H1 (cell line): ENCODE data around the gene FGGY. TPM values are rescaled to one million over a fixed set of nuclear protein-coding genes. Genes with fewer than 3 reads are reported as not detected.

ENCODE experiments used
- CTCF ChIA-PET: fragments of 300-600 bp; sonication (Branson Sonifier 250); formaldehyde crosslinking; loops from one replicate; lab custom pipeline; 2021; ENCODE audit not compliant: partially characterized antibody; lab: Charles Lee
- POLR2A ChIA-PET: fragments of 300-600 bp; sonication (Branson Sonifier 250); formaldehyde crosslinking; loops from one replicate; lab custom pipeline; 2021; ENCODE audit warnings: inconsistent platforms; ENCODE audit not compliant: partially characterized antibody; lab: Charles Lee
- DNase-seq, 2 experiments: peaks; one replicate each; pipeline versions ENCODE4 v3.0.0 to v3.0.0-alpha.2; 2010 to 2022; ENCODE audit warnings: low spot score in 2 of 2, low read depth in 1 of 2, mixed read lengths in 1 of 2
- FAIRE-seq: peaks from 2 replicates; lab custom pipeline; 2011; peaks lifted over from hg19 to GRCh38; lab: Jason Lieb, UNC
- H2AFZ ChIP-seq: 2 replicates; pipeline ENCODE4 v1.8.1; 2012; ENCODE audit warnings: low read length, inconsistent platforms
- H2AK5ac ChIP-seq: 2 replicates; pipeline ENCODE4 v1.6.1; 2013; ENCODE audit warnings: low read depth, low read length
- H2BK120ac ChIP-seq: replicated peaks from 2 replicates; pipeline ENCODE3; 2013; ENCODE audit warnings: low read depth, low read length, inconsistent platforms
- H2BK12ac ChIP-seq: 2 replicates; pipeline ENCODE4 v1.6.1; 2013; ENCODE audit warnings: low read depth, low read length
- H2BK15ac ChIP-seq: 2 replicates; pipeline ENCODE4 v1.6.1; 2013; ENCODE audit warnings: low read length
- H2BK20ac ChIP-seq: 2 replicates; pipeline ENCODE4 v1.6.1; 2013; ENCODE audit warnings: low read length
- H2BK5ac ChIP-seq: 2 replicates; pipeline ENCODE4 v1.6.1; 2013; ENCODE audit warnings: low read depth, low read length
- H3K14ac ChIP-seq: 2 replicates; pipeline ENCODE4 v1.6.1; 2013; ENCODE audit warnings: inconsistent platforms; ENCODE audit not compliant: insufficient read length
- H3K18ac ChIP-seq: 2 replicates; pipeline ENCODE4 v1.6.1; 2013; ENCODE audit warnings: low read length; ENCODE audit errors: extremely low read depth
- H3K23ac ChIP-seq: 2 replicates; pipeline ENCODE4 v1.6.1; 2013; ENCODE audit warnings: inconsistent platforms; ENCODE audit not compliant: insufficient read length
- H3K23me2 ChIP-seq: 2 replicates; pipeline ENCODE4 v1.6.1; 2013; ENCODE audit warnings: low read depth, low read length
- H3K27ac ChIP-seq: 2 replicates; pipeline ENCODE4 v1.6.1; 2011; ENCODE audit warnings: low read depth, low read length, inconsistent platforms
- H3K27me3 ChIP-seq, 4 experiments: replicated peaks in 1 of 4; 1 replicate in 1 of 4; 2 replicates in 3 of 4; pipeline versions ENCODE4 v1.6.1 to v1.8.1; 2011 to 2013; ENCODE audit warnings: low read length in 3 of 4, mild to moderate bottlenecking in 3 of 4, inconsistent platforms in 2 of 4, mixed read lengths in 2 of 4, moderate library complexity in 1 of 4; ENCODE audit not compliant: control insufficient read depth in 3 of 4, insufficient read depth in 3 of 4; ENCODE audit errors: extremely low read depth in 1 of 4
- H3K36me3 ChIP-seq, 4 experiments: 2 replicates each; pipeline versions ENCODE4 v1.6.1 to v1.8.1; 2011 to 2013; ENCODE audit warnings: mild to moderate bottlenecking in 4 of 4, low read length in 3 of 4, moderate library complexity in 2 of 4, control low read depth in 1 of 4, inconsistent platforms in 1 of 4; ENCODE audit not compliant: insufficient read depth in 4 of 4, control insufficient read depth in 2 of 4
- H3K4ac ChIP-seq: replicated peaks from 2 replicates; pipeline ENCODE3; 2013; ENCODE audit warnings: low read length, low read depth, mixed read lengths, inconsistent platforms; ENCODE audit not compliant: insufficient read length
- H3K4me1 ChIP-seq, 4 experiments: replicated peaks in 1 of 4; 1 replicate in 1 of 4; 2 replicates in 3 of 4; pipeline versions ENCODE4 v1.6.1 to v1.8.1; 2011 to 2013; ENCODE audit warnings: low read length in 3 of 4, inconsistent platforms in 2 of 4, mixed read lengths in 1 of 4; ENCODE audit not compliant: insufficient read depth in 4 of 4, control insufficient read depth in 3 of 4
- H3K4me2 ChIP-seq, 2 experiments: 2 replicates each; pipeline versions ENCODE4 v1.6.1 to v1.8.1; 2011 to 2013; ENCODE audit warnings: low read depth in 2 of 2, low read length in 2 of 2, control low read depth in 1 of 2, inconsistent platforms in 1 of 2, mild to moderate bottlenecking in 1 of 2; ENCODE audit not compliant: insufficient read depth in 1 of 2
- H3K4me3 ChIP-seq, 4 experiments: fragments of 200-600, 300-600 bp in 1 of 4; sonication (generic), shearing (Covaris generic), sonication (Bioruptor Twin) in 1 of 4; 2 replicates each; pipeline versions ENCODE4 v1.5.1 to v1.8.1; 2011 to 2016; ENCODE audit warnings: low read length in 4 of 4, low read depth in 3 of 4, control low read depth in 2 of 4, inconsistent platforms in 2 of 4, mild to moderate bottlenecking in 2 of 4, mixed read lengths in 1 of 4, moderate library complexity in 1 of 4; ENCODE audit not compliant: insufficient read depth in 2 of 4; ENCODE audit errors: extremely low read depth in 1 of 4
- H3K56ac ChIP-seq: replicated peaks from 2 replicates; pipeline ENCODE3; 2013; ENCODE audit warnings: low read depth, mild to moderate bottlenecking, mixed read lengths, low read length, inconsistent platforms; ENCODE audit not compliant: insufficient read length
- H3K79me1 ChIP-seq: 2 replicates; pipeline ENCODE4 v1.6.1; 2013; ENCODE audit warnings: low read depth, low read length, control low read depth
- H3K79me2 ChIP-seq, 2 experiments: 2 replicates each; pipeline versions ENCODE4 v1.6.1 to v1.8.1; 2012 to 2013; ENCODE audit warnings: low read length in 2 of 2, mild to moderate bottlenecking in 2 of 2, inconsistent platforms in 1 of 2; ENCODE audit not compliant: insufficient read depth in 2 of 2, control insufficient read depth in 1 of 2
- H3K9ac ChIP-seq, 4 experiments: replicated peaks in 1 of 4; 1 replicate in 1 of 4; 2 replicates in 3 of 4; pipeline versions ENCODE4 v1.6.1 to v1.8.1; 2011 to 2013; ENCODE audit warnings: low read depth in 3 of 4, low read length in 3 of 4, control low read depth in 2 of 4, mild to moderate bottlenecking in 2 of 4, moderate library complexity in 2 of 4, inconsistent platforms in 1 of 4; ENCODE audit errors: extremely low read depth in 1 of 4
- H3K9me3 ChIP-seq, 2 experiments: 2 replicates each; pipeline versions ENCODE4 v1.6.1 to v1.8.1; 2012 to 2013; ENCODE audit warnings: mild to moderate bottlenecking in 2 of 2, moderate library complexity in 2 of 2, control low read depth in 1 of 2, inconsistent platforms in 1 of 2, low read depth in 1 of 2, low read length in 1 of 2, mixed read lengths in 1 of 2; ENCODE audit not compliant: insufficient read depth in 2 of 2
- H4K20me1 ChIP-seq, 2 experiments: replicated peaks in 1 of 2; 2 replicates each; pipeline versions ENCODE3 to v1.8.1; 2011 to 2013; ENCODE audit warnings: inconsistent platforms in 2 of 2, low read length in 2 of 2, mild to moderate bottlenecking in 1 of 2; ENCODE audit not compliant: insufficient read depth in 2 of 2, control insufficient read depth in 1 of 2
- H4K5ac ChIP-seq: 2 replicates; pipeline ENCODE4 v1.6.1; 2013; ENCODE audit warnings: low read length, low read depth, mixed read lengths, inconsistent platforms; ENCODE audit not compliant: insufficient read length
- H4K8ac ChIP-seq: 2 replicates; pipeline ENCODE4 v1.8.0; 2013; ENCODE audit warnings: mild to moderate bottlenecking, moderate library complexity, low read length, inconsistent platforms; ENCODE audit not compliant: insufficient read depth; ENCODE audit errors: extremely low read depth
- H4K91ac ChIP-seq: replicated peaks from 2 replicates; pipeline ENCODE3; 2013; ENCODE audit warnings: low read length, mixed read lengths, inconsistent platforms; ENCODE audit not compliant: insufficient read length
- CBX8 ChIP-seq: fragments of 300-800, 300-1000 bp; sonication (generic); IDR thresholded peaks from 2 replicates; pipeline ENCODE4 v1.7.1; 2016; ENCODE audit warnings: low read depth, low read length, borderline replicate concordance
- EP300 ChIP-seq, 2 experiments: IDR thresholded peaks; 1 replicate in 1 of 2; 2 replicates in 1 of 2; pipeline ENCODE4 v1.6.1; 2011 to 2012; ENCODE audit warnings: low read depth in 2 of 2, low read length in 2 of 2, mild to moderate bottlenecking in 2 of 2, borderline replicate concordance in 1 of 2, inconsistent platforms in 1 of 2, moderate library complexity in 1 of 2
- NANOG ChIP-seq: IDR thresholded peaks from 2 replicates; pipeline ENCODE4 v1.6.1; 2011; ENCODE audit warnings: low read length, low read depth, mild to moderate bottlenecking, inconsistent platforms; ENCODE audit not compliant: insufficient read depth, poor library complexity, severe bottlenecking
- NRF1 ChIP-seq: IDR thresholded peaks from 2 replicates; pipeline ENCODE4 v1.6.1; 2011; ENCODE audit warnings: mild to moderate bottlenecking, low read depth, low read length, improper control_type of control experiment
- RXRA ChIP-seq: IDR thresholded peaks from 2 replicates; pipeline ENCODE4 v1.6.1; 2011; ENCODE audit warnings: low read depth, mild to moderate bottlenecking, low read length, moderate library complexity; ENCODE audit not compliant: insufficient read depth
- SIX5 ChIP-seq: IDR thresholded peaks from 2 replicates; pipeline ENCODE4 v1.6.1; 2011; ENCODE audit warnings: mild to moderate bottlenecking, low read depth, low read length
- WGBS, 2 experiments: shearing (Covaris generic) in 1 of 2; methylation state at CpG; one replicate each; pipeline versions ENCODE4 v1.1.6 to v1.1.7; 2013 to 2015; ENCODE audit warnings: low lambda C conversion rate in 2 of 2, mixed read lengths in 2 of 2, inconsistent platforms in 1 of 2, low coverage in 1 of 2, missing lambda C conversion rate in 1 of 2; ENCODE audit not compliant: insufficient replicate concordance in 2 of 2, insufficient coverage in 1 of 2, insufficient read length in 1 of 2; ENCODE audit errors: extremely low coverage in 1 of 2, missing lambda C conversion rate in 1 of 2; 5-methylcytosine and 5-hydroxymethylcytosine counted together
- polyA plus RNA-seq, 7 experiments: library from polyadenylated mRNA; depleted of rRNA in 3 of 7; stranded (reverse) in 5 of 7; unstranded in 2 of 7; fragments of >200 nt in 5 of 7; fragments of 200-250 nt in 2 of 7; gene quantifications; 1 replicate in 5 of 7; 2 replicates in 1 of 7; 4 replicates in 1 of 7; pipeline versions ENCODE4 v1.2.1 to v1.2.3, GENCODE V29; 2011 to 2013; ENCODE audit warnings: missing spikeins in 2 of 7, mixed read lengths in 2 of 7
- total RNA-seq: library from RNA; stranded (reverse); fragmentation: NEBNext Ultra II Directional; extraction: Animal tissue kit (Norgen Biotek cat#: 25700); gene quantifications from 2 replicates; pipeline ENCODE4 v1.2.1, GENCODE V29; 2021
- TF ChIP-seq, protein P1 (sequence below): IDR thresholded peaks from 2 replicates; pipeline ENCODE4 v1.6.1; 2011; ENCODE audit warnings: low read length, improper control_type of control experiment
- TF ChIP-seq, protein P2 (sequence below): IDR thresholded peaks from 2 replicates; pipeline ENCODE4 v1.6.1; 2012; ENCODE audit warnings: low read length, inconsistent platforms

The FGGY gene
- total and polyA plus RNA-seq, 2 of the 8 experiments (the other 6 are each of a cell fraction or from before 2014, with no cell fraction given) = 10.3 to 12.5 TPM

- Histone ChIP-seq H2BK5ac (no peak overlapping the region), H3K9me3 (no peaks in the 10 kb centered on the region), H4K91ac (no peak overlapping the region), H3K18ac (no peak overlapping the region), H4K5ac (no peak overlapping the region), H3K79me1 (no peaks in the 10 kb centered on the region), H2BK20ac (no peak overlapping the region), H4K8ac (no peak overlapping the region), H3K4me3 (no peak overlapping the region), H3K14ac (no peak overlapping the region), H3K27me3 (no peaks in the 10 kb centered on the region), H3K27ac (no peak overlapping the region), H3K23ac (no peak overlapping the region), H3K9ac (no peak overlapping the region), H3K4ac (no peak overlapping the region), H3K4me1 (peaks cover 0 to 7% (median 4%) of the 10 kb centered on the region in 4 experiments; a peak in 3 of 7 replicates), H2AK5ac (no peak overlapping the region), H3K79me2 (no peaks in the 10 kb centered on the region), H2BK15ac (no peak overlapping the region), H3K4me2 (no peak overlapping the region), H3K36me3 (no peaks in the 10 kb centered on the region), H2BK120ac (no peak overlapping the region), H2AFZ (no peak overlapping the region), H2BK12ac (no peak overlapping the region), H3K56ac (no peak overlapping the region), H3K23me2 (peaks cover 1% of the 10 kb centered on the region; the same call in 1 of the 2 replicates), H4K20me1 (no peaks in the 10 kb centered on the region)
- no peak for DNase-seq
- ChIA-PET POLR2A (no interaction called here), CTCF (interaction anchor here (1.2 kb wide), 1 partner anchor 25 kb away, joined by 3 read pairs; no protein-coding TSS in a partner anchor)
- FAIRE-seq = no peak
- 91% methylated on average over 6 of the region's 6 CpGs; no CpG with 5 or more reads in 1 of the 2 experiments for WGBS, 2 experiments
- TF ChIP-seq RXRA (no peak), NRF1 (no peak), SIX5 (no peak), EP300 (IDR thresholded peaks at IDR 0.05; ENCODE audit: borderline replicate concordance in 1 of 2, low read depth in 2 of 2, low read length in 2 of 2) (no peak), NANOG (no peak), CBX8 (no peak)
- TF ChIP-seq, protein P1, sequence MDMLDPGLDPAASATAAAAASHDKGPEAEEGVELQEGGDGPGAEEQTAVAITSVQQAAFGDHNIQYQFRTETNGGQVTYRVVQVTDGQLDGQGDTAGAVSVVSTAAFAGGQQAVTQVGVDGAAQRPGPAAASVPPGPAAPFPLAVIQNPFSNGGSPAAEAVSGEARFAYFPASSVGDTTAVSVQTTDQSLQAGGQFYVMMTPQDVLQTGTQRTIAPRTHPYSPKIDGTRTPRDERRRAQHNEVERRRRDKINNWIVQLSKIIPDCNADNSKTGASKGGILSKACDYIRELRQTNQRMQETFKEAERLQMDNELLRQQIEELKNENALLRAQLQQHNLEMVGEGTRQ = no peak
- TF ChIP-seq, protein P2, sequence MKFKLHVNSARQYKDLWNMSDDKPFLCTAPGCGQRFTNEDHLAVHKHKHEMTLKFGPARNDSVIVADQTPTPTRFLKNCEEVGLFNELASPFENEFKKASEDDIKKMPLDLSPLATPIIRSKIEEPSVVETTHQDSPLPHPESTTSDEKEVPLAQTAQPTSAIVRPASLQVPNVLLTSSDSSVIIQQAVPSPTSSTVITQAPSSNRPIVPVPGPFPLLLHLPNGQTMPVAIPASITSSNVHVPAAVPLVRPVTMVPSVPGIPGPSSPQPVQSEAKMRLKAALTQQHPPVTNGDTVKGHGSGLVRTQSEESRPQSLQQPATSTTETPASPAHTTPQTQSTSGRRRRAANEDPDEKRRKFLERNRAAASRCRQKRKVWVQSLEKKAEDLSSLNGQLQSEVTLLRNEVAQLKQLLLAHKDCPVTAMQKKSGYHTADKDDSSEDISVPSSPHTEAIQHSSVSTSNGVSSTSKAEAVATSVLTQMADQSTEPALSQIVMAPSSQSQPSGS = no peak
These were observed 126.2 kb downstream of the FGGY start for GRCh38 chr1:59422921-59423575.
